HG03045 (cell line): Measurements from ENCODE around the gene ATP6AP2.
"Not testable (repeated sequence)": the region's sequence is repeated elsewhere in the genome, so short reads cannot be mapped to it uniquely, and the experiment has no call there.

Source experiments
- ATAC-seq: cut with Tn5 transposase; IDR thresholded peaks from one replicate; pipeline ENCODE4 v1.9.1; 2021; ENCODE audit warnings: mild to moderate bottlenecking, moderate library complexity; ENCODE audit not compliant: unreplicated experiment

ATP6AP2 gene, protein sequence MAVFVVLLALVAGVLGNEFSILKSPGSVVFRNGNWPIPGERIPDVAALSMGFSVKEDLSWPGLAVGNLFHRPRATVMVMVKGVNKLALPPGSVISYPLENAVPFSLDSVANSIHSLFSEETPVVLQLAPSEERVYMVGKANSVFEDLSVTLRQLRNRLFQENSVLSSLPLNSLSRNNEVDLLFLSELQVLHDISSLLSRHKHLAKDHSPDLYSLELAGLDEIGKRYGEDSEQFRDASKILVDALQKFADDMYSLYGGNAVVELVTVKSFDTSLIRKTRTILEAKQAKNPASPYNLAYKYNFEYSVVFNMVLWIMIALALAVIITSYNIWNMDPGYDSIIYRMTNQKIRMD

GRCh38 chrX:40580537-40581335, at the start of gene ATP6AP2:
TSS of gene ATP6AP2 (plus strand) at chrX:40580970. CDS start at chrX:40581066, 96 bp downstream.
- peak; percentile 97 for ATAC-seq

- ATAC-seq, result no peak
These were observed 49.5 kb upstream of the ATP6AP2 start for GRCh38 chrX:40531056-40531826.

DNA sequence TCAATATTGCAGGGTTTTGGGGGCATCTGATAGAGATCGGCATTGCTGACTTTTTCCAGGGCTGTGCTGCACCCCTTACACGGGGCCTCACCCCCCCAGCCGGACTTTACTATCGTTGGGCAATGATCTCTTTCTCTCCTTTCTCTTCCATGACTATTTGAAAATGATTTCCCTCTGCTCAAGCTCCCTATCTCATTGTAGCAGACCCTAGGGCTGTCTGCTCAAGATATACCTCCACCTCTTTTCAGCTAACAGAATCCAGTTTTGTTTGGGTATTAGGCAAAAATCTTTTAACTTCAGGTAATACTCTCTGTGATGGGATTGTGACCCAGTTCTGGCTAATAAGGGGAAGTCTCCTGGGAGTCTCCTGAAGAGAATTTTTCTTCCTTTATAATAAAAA, 43.5 kb upstream of the ATP6AP2 start:
- no peak for ATAC-seq

DNA sequence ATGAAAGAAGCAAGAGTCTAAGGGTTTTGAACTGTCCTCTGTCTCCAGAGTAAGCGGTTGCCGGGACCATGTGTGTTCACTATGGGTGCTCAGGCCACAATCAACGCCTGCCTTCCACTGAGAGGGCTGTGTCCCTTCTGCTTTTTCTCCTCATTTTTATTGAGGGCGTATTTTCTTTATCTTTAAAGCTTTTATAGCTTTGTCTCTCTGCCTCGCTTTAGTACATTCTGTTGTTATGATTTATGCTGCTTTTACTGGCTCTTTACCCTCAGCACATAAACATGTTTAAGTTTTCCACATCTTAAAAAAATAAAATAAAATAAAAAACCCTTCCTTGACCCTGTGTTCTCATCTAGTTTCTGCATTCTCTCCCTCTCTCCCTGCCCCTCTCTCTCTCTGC, 42.4 kb upstream of the ATP6AP2 start:
- no peak for ATAC-seq

GRCh38 chrX:40539214-40540142, 41.3 kb upstream of the ATP6AP2 start:
- ATAC-seq, result no peak

DNA sequence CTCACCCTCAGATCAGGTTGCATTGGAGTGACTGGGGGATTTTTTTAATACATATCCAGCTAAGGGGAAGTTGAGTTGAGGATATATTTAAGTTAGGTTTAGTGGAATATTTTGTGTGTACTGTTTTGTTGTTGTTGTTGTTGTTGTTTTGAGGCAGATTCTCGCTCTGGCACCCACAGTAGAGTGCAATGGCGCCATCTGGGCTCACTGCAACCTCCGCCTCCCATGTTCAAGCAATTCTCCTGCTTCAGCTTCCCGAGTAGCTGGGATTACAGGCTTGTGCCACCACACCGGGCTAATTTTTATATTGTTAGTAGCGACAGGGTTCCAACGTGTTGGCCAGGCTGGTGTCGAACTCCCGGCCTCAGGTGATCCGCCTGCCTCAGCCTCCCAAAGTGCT, 38.6 kb upstream of the ATP6AP2 start:
- ATAC-seq, result no peak

DNA sequence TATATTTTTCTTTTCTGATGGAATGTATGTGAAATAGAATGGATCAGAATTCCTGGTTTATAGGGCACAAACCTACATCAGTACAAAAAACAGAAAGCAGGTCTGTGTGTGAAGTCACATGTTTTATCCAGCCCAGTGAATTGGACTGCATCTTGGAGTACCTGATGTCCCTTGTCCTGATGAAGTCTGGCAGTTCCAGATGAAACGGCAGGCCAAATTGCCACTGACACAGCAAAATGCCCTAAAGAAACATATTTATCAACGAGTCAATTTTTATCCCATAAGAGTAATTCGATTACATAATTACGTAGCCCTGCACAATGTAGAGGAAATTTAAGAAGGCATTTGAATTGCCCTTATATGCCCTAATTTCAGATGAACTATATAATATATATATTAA, 37.8 kb upstream of the ATP6AP2 start:
- no peak for ATAC-seq

GRCh38 chrX:40543661-40544328, 37.0 kb upstream of the ATP6AP2 start:
- no peak for ATAC-seq

- ATAC-seq, result no peak
These were observed 36.2 kb upstream of the ATP6AP2 start for GRCh38 chrX:40544343-40545266.

GRCh38 chrX:40546870-40547269, 33.9 kb upstream of the ATP6AP2 start:
- ATAC-seq, result no peak

DNA sequence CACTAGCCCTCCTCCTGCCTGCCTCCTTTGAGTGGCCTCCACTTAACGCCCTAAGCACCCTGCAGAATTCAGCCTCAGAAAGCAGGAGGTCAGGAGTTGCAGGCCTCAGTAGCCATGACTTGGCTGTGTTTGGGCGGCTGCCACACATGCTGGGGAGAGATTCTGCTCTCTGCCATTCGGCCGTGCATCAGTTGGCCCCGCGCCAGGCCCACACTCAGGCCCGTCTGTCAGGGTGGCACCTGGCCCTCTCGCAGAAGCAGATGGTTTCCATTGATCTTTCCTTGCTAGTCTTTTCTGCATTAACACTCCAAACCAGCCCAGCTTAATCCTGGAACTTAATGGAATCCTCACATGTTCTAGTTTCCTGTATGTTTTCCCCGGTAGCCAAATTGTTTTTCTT, 30.7 kb upstream of the ATP6AP2 start:
- no peak for ATAC-seq

- no peak for ATAC-seq
These were observed 28.0 kb upstream of the ATP6AP2 start for GRCh38 chrX:40552768-40553167.

DNA sequence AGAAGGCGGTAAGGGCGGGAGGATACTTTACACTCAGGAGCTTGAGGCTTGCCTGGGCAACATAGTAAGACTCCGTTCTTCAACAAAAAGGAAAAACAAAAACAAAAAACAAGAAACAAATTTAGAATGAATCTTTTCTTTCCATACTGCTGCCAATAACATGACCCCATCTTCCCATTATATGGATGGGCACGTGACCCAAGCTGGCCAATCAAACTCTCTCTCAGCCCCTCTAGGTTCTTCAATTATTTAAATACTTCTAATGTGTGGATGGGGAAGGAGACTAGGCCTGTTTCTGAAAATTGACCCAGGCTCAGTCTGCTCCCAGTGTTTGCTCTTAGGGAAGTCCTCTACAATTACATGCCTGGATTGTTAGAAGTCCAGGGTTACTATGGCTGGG, 22.2 kb upstream of the ATP6AP2 start:
- ATAC-seq, result no peak

GRCh38 chrX:40563784-40564183, 17.0 kb upstream of the ATP6AP2 start:
- ATAC-seq, result no peak

- no peak for ATAC-seq
These were observed 16.3 kb upstream of the ATP6AP2 start for GRCh38 chrX:40564447-40564846.

DNA sequence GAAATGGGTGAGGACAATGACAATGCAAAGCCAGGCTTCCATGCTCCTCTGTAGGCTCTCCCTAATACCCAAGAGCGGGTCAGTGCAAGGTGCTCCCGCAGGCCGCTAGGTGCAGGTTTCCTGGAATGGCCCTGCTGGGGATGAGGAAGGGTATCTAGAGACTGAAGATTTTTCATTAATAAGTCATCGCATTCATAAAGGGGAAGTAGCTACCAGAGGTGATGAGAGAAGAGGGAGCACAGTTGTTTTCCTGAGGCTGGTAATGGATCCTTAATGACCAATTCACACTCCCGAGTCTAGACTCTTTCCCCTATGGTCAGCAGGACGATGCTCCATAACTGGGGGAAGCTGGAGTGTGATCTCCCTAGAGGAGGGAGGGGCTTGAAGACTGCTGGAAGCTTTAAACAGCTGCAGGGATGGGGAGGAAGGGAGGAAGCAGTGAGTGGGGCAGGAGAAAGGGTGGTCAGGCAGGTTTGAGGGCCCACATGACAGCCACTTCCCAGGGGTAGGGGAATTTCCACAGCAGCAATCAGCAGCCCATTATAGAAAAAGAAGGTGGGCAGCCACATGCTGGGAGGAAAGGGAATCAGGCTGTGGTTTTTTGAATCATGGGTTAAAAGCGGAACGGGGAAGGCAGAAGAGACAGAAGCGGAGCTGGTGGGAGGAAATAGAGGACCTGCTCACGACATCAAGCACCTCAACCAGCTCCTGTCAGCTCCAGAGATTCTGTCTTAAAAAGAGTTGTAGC, 10.2 kb upstream of the ATP6AP2 start:
- ATAC-seq, result peak; percentile 59

DNA sequence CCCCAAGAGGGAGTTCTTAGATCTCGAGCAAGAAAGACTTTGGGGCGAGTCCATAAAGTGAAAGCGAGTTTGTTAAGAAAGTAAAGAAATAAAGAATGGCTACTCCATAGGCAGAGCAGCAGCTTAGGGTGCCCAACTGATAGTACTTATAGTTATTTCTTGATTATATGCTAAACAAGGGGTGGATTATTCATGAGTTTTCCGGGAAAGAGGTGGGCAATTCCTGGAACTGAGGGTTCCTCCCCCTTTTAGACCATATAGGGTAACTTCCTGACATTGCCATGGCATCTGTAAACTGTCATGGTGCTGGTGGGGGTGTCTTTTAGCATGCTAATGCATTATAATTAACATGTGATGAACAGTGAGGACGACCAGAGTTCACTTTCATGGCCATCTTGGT, 9.6 kb upstream of the ATP6AP2 start:
- ATAC-seq, result not testable (repeated sequence)

DNA sequence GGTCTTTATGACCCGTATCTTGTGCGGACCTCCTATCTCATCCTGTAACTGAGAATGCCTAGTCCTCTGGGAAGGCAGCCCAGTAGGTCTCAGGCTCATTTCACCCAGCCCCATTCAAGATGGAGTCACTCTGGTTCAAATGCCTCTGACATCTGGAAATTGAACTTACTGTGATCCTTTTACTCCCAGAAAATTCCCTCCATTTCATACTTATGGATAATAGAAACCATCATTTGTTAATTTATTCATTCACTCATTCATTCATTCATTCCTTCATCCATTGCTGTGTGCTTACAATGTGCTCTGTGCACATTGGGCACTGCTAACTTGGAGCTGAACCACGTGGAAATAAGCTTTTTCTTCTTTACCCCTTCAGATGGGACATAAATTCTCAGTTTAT, 9.2 kb upstream of the ATP6AP2 start:
- ATAC-seq, result no peak
